B cell (primary cell): Measurements from ENCODE around the gene CCDC9B. TPM values are rescaled to one million over a fixed set of nuclear protein-coding genes. Genes with fewer than 3 reads are reported as not detected.

Source experiments
- ATAC-seq: fragments of 200-7000 bp; cut with Tn5 transposase; one replicate; pipeline ENCODE4 v1.10.0; 2021; ENCODE audit warnings: low read depth, mild to moderate bottlenecking, moderate number of reproducible peaks, moderate library complexity
- CTCF ChIA-PET: fragments of 350-600 bp; sonication (Branson Sonifier 250); formaldehyde crosslinking; loops from one replicate; lab custom pipeline; 2021; ENCODE audit warnings: antibody characterized with exemption, inconsistent platforms; lab: Charles Lee
- POLR2A ChIA-PET: fragments of 350-600 bp; sonication (Branson Sonifier 250); formaldehyde crosslinking; loops from one replicate; lab custom pipeline; 2021; ENCODE audit warnings: antibody characterized with exemption; lab: Charles Lee
- DNase-seq: peaks from one replicate; pipeline ENCODE4 v3.0.0; 2013
- H2AFZ ChIP-seq: 2 replicates; pipeline ENCODE4 v1.6.1; 2012; ENCODE audit warnings: mild to moderate bottlenecking, low read depth, low read length; ENCODE audit not compliant: insufficient read depth, poor library complexity, severe bottlenecking
- H3K27ac ChIP-seq, 2 donors: 1 replicate in 1 of 2; 2 replicates in 1 of 2; pipeline ENCODE4 v1.5.1; 2012 to 2013; ENCODE audit warnings: low read length in 2 of 2, mild to moderate bottlenecking in 2 of 2, moderate library complexity in 1 of 2
- H3K27me3 ChIP-seq, 4 experiments: fragments of 200-600 bp in 1 of 4; sonication (generic) in 1 of 4; replicated peaks in 1 of 4; 1 replicate in 2 of 4; 2 replicates in 2 of 4; pipeline versions ENCODE4 v1.6.1 to v1.7.0; 2013 to 2016; ENCODE audit warnings: low read length in 3 of 4, mild to moderate bottlenecking in 2 of 4, mixed read lengths in 1 of 4, moderate library complexity in 1 of 4; ENCODE audit not compliant: insufficient read depth in 4 of 4, control insufficient read depth in 3 of 4; ENCODE audit errors: control extremely low read depth in 1 of 4
- H3K36me3 ChIP-seq, 2 experiments: replicated peaks in 1 of 2; 1 replicate in 1 of 2; 2 replicates in 1 of 2; pipeline versions ENCODE4 v1.6.1 to v1.7.1; 2013; ENCODE audit warnings: low read length in 1 of 2; ENCODE audit not compliant: insufficient read depth in 2 of 2, control insufficient read depth in 1 of 2; ENCODE audit errors: control extremely low read depth in 1 of 2, extremely low read depth in 1 of 2
- H3K4me1 ChIP-seq, 2 donors: fragments of 200-600 bp in 1 of 2; sonication (generic) in 1 of 2; 1 replicate in 1 of 2; 2 replicates in 1 of 2; pipeline versions ENCODE4 v1.5.1 to v1.6.1; 2013 to 2017; ENCODE audit warnings: low read length in 2 of 2; ENCODE audit not compliant: control insufficient read depth in 2 of 2, insufficient read depth in 2 of 2
- H3K4me2 ChIP-seq: replicated peaks from 2 replicates; pipeline ENCODE3; 2012; ENCODE audit warnings: mild to moderate bottlenecking, low read depth, low read length; ENCODE audit not compliant: poor library complexity, severe bottlenecking
- H3K4me3 ChIP-seq, 5 experiments: fragments of 200-600 bp in 1 of 5; sonication (generic) in 1 of 5; 1 replicate in 3 of 5; 2 replicates in 2 of 5; pipeline versions ENCODE4 v1.5.1 to v1.7.0; 2011 to 2016; ENCODE audit warnings: low read length in 4 of 5, mild to moderate bottlenecking in 4 of 5, low read depth in 2 of 5, control low read depth in 1 of 5, moderate library complexity in 1 of 5; ENCODE audit not compliant: insufficient read depth in 1 of 5; ENCODE audit errors: control extremely low read depth in 1 of 5, extremely low read depth in 1 of 5
- H3K79me2 ChIP-seq: fragments of 200-600 bp; sonication (generic); one replicate; pipeline ENCODE4 v1.6.0; 2016; ENCODE audit warnings: low read length; ENCODE audit not compliant: control insufficient read depth, insufficient read depth
- H3K9ac ChIP-seq: fragments of 200-600 bp; sonication (generic); 2 replicates; pipeline ENCODE4 v1.6.1; 2017; ENCODE audit warnings: mild to moderate bottlenecking, low read length, moderate library complexity
- H3K9me3 ChIP-seq, 3 donors: one replicate each; pipeline versions ENCODE4 v1.6.1 to v1.7.1; 2013; ENCODE audit warnings: low read length in 2 of 3; ENCODE audit not compliant: control insufficient read depth in 2 of 3, insufficient read depth in 1 of 3; ENCODE audit errors: control extremely low read depth in 1 of 3
- H4K20me1 ChIP-seq: 2 replicates; pipeline ENCODE4 v1.6.0; 2012; ENCODE audit warnings: mild to moderate bottlenecking, low read length; ENCODE audit not compliant: insufficient read depth, control insufficient read depth, poor library complexity, severe bottlenecking
- H3K27ac Mint-ChIP-seq: one replicate; pipeline ENCODE4 v1.8.0; 2021; ENCODE audit warnings: mixed read lengths
- H3K27me3 Mint-ChIP-seq: one replicate; pipeline ENCODE4 v1.8.0; 2021; ENCODE audit warnings: mixed read lengths
- H3K4me1 Mint-ChIP-seq: one replicate; pipeline ENCODE4 v1.8.0; 2021; ENCODE audit warnings: mixed read lengths
- H3K4me3 Mint-ChIP-seq: one replicate; pipeline ENCODE4 v1.8.0; 2021; ENCODE audit warnings: mixed read lengths
- H3K9me3 Mint-ChIP-seq: one replicate; pipeline ENCODE4 v1.8.0; 2022; ENCODE audit warnings: mixed read lengths; ENCODE audit not compliant: insufficient read depth
- EZH2 ChIP-seq: IDR thresholded peaks from 2 replicates; pipeline ENCODE4 v1.6.1; 2012; ENCODE audit warnings: borderline replicate concordance, low read depth, mild to moderate bottlenecking, moderate library complexity, low read length; ENCODE audit not compliant: insufficient read depth, poor library complexity, severe bottlenecking
- WGBS: methylation state at CpG from one replicate; pipeline ENCODE4 v1.1.5; 2013; ENCODE audit warnings: missing lambda C conversion rate; ENCODE audit not compliant: insufficient coverage; 5-methylcytosine and 5-hydroxymethylcytosine counted together
- intact Hi-C: fragments of 100-400 bp; cut with micrococcal nuclease; formaldehyde crosslinking; loops from one replicate; pipeline ENCODE4 v1.10.0; 2022
- polyA plus RNA-seq: library from polyadenylated mRNA; depleted of rRNA; stranded (reverse); fragments of >200 nt; gene quantifications from 2 replicates; pipeline ENCODE4 v1.2.3, GENCODE V29; 2012
- total RNA-seq, 2 donors: library from RNA; stranded (reverse); fragments of 120-200 nt in 1 of 2; gene quantifications; 1 replicate in 1 of 2; 2 replicates in 1 of 2; pipeline versions ENCODE4 v1.2.3 to v1.2.4, GENCODE V29; 2013 to 2022
- TF ChIP-seq, protein P1 (sequence below): fragments of 200-600 bp; IDR thresholded peaks from one replicate; pipeline ENCODE4 v1.8.0; 2022; ENCODE audit warnings: antibody characterized with exemption, mild to moderate bottlenecking

Gene CCDC9B
- total and polyA plus RNA-seq, 2 donors (not counting 1 experiment from before 2014, with no cell fraction given): 1.6 to 2.4 TPM

- no peaks in the 10 kb centered on the region for H3K9me3 ChIP-seq
- H3K4me2 ChIP-seq: peak overlapping the region; percentile 93
- CTCF ChIA-PET: interaction anchor here (0.6 to 6.4 kb wide), 16 partner anchors 10 to 1004 kb away, joined by 3 to 56 read pairs (median 4); partner anchors contain the start of genes BAHD1, DISP2, IVD and PLCB2
- TF ChIP-seq, protein P1, sequence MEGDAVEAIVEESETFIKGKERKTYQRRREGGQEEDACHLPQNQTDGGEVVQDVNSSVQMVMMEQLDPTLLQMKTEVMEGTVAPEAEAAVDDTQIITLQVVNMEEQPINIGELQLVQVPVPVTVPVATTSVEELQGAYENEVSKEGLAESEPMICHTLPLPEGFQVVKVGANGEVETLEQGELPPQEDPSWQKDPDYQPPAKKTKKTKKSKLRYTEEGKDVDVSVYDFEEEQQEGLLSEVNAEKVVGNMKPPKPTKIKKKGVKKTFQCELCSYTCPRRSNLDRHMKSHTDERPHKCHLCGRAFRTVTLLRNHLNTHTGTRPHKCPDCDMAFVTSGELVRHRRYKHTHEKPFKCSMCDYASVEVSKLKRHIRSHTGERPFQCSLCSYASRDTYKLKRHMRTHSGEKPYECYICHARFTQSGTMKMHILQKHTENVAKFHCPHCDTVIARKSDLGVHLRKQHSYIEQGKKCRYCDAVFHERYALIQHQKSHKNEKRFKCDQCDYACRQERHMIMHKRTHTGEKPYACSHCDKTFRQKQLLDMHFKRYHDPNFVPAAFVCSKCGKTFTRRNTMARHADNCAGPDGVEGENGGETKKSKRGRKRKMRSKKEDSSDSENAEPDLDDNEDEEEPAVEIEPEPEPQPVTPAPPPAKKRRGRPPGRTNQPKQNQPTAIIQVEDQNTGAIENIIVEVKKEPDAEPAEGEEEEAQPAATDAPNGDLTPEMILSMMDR: no peak
- no peak for TF ChIP-seq EZH2
- peak overlapping the region; percentile 74 for H3K4me3 Mint-ChIP-seq
- intact Hi-C loops: loop anchor here (1.0 kb wide), 6 partner anchors 11 to 53 kb away; partner anchors contain the start of genes DISP2, INAFM2, IVD and KNSTRN
- WGBS: 97% methylated on average over 24 of the region's 24 CpGs
- peaks cover 19% of the 10 kb centered on the region for H4K20me1 ChIP-seq
- no peaks in the 10 kb centered on the region for H3K27me3 Mint-ChIP-seq
- ATAC-seq (no peak), DNase-seq (peak; percentile 34)
- H3K79me2 ChIP-seq: peaks cover 28% of the 10 kb centered on the region
- no peak overlapping the region for H3K9ac ChIP-seq
- peaks cover 14 to 26% of the 10 kb centered on the region in 2 donors for H3K4me1 ChIP-seq
- peak overlapping the region; percentile 95 for H2AFZ ChIP-seq
- no peaks in the 10 kb centered on the region for H3K27me3 ChIP-seq
- POLR2A ChIA-PET: interaction anchor here (0.5 to 0.7 kb wide), 2 partner anchors 11 to 292 kb away, joined by 3 to 7 read pairs; partner anchors contain the start of gene DISP2
- H3K4me3 ChIP-seq: no peak overlapping the region
- H3K9me3 Mint-ChIP-seq: no peaks in the 10 kb centered on the region
- H3K4me1 Mint-ChIP-seq: peaks cover 22% of the 10 kb centered on the region
- H3K36me3 ChIP-seq: no peaks in the 10 kb centered on the region
- H3K27ac ChIP-seq: no peak overlapping the region
- H3K27ac Mint-ChIP-seq: peak overlapping the region; percentile 50
These were observed 28.2 kb upstream of the CCDC9B start for GRCh38 chr15:40368719-40369473.
